Measurements from ENCODE around the gene ELAC1.

DNA sequence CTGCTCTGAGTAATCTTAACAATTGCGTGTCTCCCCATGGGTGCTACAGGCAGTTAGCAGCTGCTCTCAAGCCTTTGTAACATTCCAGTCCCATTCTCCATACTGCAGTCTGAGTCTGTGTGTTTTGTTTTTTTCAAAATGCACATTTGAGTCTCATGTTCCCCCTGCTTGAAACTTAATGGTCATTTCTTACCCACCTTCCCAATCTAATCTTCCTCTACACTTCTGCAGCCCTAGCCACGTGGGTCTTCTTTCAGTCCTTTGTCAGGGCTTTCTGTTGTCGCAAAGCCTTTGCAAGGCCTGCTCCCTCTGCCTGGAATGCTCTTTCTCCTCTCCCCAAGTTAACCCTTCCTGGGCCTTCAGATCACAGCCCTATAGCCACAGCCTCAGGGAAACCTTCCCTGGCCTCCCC lies 24.5 kb downstream of the ELAC1 start:
- TF ChIP-seq, protein P1, sequence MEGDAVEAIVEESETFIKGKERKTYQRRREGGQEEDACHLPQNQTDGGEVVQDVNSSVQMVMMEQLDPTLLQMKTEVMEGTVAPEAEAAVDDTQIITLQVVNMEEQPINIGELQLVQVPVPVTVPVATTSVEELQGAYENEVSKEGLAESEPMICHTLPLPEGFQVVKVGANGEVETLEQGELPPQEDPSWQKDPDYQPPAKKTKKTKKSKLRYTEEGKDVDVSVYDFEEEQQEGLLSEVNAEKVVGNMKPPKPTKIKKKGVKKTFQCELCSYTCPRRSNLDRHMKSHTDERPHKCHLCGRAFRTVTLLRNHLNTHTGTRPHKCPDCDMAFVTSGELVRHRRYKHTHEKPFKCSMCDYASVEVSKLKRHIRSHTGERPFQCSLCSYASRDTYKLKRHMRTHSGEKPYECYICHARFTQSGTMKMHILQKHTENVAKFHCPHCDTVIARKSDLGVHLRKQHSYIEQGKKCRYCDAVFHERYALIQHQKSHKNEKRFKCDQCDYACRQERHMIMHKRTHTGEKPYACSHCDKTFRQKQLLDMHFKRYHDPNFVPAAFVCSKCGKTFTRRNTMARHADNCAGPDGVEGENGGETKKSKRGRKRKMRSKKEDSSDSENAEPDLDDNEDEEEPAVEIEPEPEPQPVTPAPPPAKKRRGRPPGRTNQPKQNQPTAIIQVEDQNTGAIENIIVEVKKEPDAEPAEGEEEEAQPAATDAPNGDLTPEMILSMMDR (IDR thresholded peaks at IDR 0.05), result no peak
- no peak for TF ChIP-seq POLR2A (IDR thresholded peaks at IDR 0.05)
- no peak for TF ChIP-seq POLR2AphosphoS5 (IDR thresholded peaks at IDR 0.05)

Measured in gastroesophageal sphincter (tissue), 3 donors.